DND-41 (cell line): ENCODE measurements around the gene RNF225.
"Not testable (repeated sequence)": the region's sequence is repeated elsewhere in the genome, so short reads cannot be mapped to it uniquely, and the experiment has no call there.

ENCODE experiments used
- ATAC-seq: fragments of 200-7000 bp; cut with Tn5 transposase; 3 replicates; pipeline ENCODE4 v1.9.1; 2021; ENCODE audit warnings: low read depth; ENCODE audit not compliant: insufficient read depth
- DNase-seq: peaks from one replicate; pipeline ENCODE4 v3.0.0-alpha.2; 2020
- H2AFZ ChIP-seq: 2 replicates; pipeline ENCODE4 v1.6.0; 2012; ENCODE audit warnings: low read depth, low read length
- H3K27ac ChIP-seq: 2 replicates; pipeline ENCODE4 v1.5.1; 2012; ENCODE audit warnings: low read length, inconsistent platforms
- H3K27me3 ChIP-seq: fragments of 200-600 bp; sonication (generic); 2 replicates; pipeline ENCODE4 v1.6.0; 2012; ENCODE audit warnings: low read length, mild to moderate bottlenecking, inconsistent platforms; ENCODE audit not compliant: insufficient read depth, poor library complexity
- H3K36me3 ChIP-seq: 2 replicates; pipeline ENCODE4 v1.5.1; 2012; ENCODE audit warnings: low read length, inconsistent platforms; ENCODE audit not compliant: insufficient read depth
- H3K4me1 ChIP-seq: 2 replicates; pipeline ENCODE4 v1.5.1; 2012; ENCODE audit warnings: mild to moderate bottlenecking, low read length; ENCODE audit not compliant: insufficient read depth
- H3K4me2 ChIP-seq: 2 replicates; pipeline ENCODE4 v1.6.0; 2012; ENCODE audit warnings: mild to moderate bottlenecking, moderate library complexity, low read length, inconsistent platforms; ENCODE audit not compliant: insufficient read depth
- H3K4me3 ChIP-seq, 2 experiments: fragments of 200-600 bp in 1 of 2; shearing (Covaris generic) in 1 of 2; 2 replicates each; pipeline ENCODE4 v1.5.1; 2012 to 2016; ENCODE audit warnings: inconsistent platforms in 2 of 2, low read length in 2 of 2, mild to moderate bottlenecking in 2 of 2, low read depth in 1 of 2, moderate library complexity in 1 of 2
- H3K79me2 ChIP-seq: 2 replicates; pipeline ENCODE4 v1.6.0; 2012; ENCODE audit warnings: low read length, inconsistent platforms; ENCODE audit not compliant: insufficient read depth
- H3K9ac ChIP-seq: 2 replicates; pipeline ENCODE4 v1.6.0; 2012; ENCODE audit warnings: low read depth, mild to moderate bottlenecking, inconsistent platforms, low read length, moderate library complexity
- H3K9me3 ChIP-seq: 2 replicates; pipeline ENCODE4 v1.5.1; 2012; ENCODE audit warnings: low read length, moderate library complexity, mild to moderate bottlenecking, inconsistent platforms; ENCODE audit not compliant: insufficient read depth, severe bottlenecking
- H4K20me1 ChIP-seq: 2 replicates; pipeline ENCODE4 v1.6.0; 2012; ENCODE audit warnings: low read length; ENCODE audit not compliant: insufficient read depth
- EZH2 ChIP-seq: IDR thresholded peaks from 3 replicates; pipeline ENCODE4 v1.6.1; 2012; ENCODE audit warnings: borderline replicate concordance, low read depth, mild to moderate bottlenecking, moderate library complexity, low read length, inconsistent platforms; ENCODE audit not compliant: severe bottlenecking
- TF ChIP-seq, protein P1 (sequence below): IDR thresholded peaks from 2 replicates; pipeline ENCODE4 v1.5.1; 2012; ENCODE audit warnings: borderline replicate concordance, low read length, moderate library complexity, mild to moderate bottlenecking; ENCODE audit not compliant: poor library complexity, severe bottlenecking; ENCODE audit errors: extremely low read depth

Gene RNF225

GRCh38 chr19:58374200-58374599 is 21.3 kb upstream of the RNF225 start:
- no peak overlapping the region for H3K9ac ChIP-seq
- peaks cover 2% of the 10 kb centered on the region for H3K4me1 ChIP-seq
- TF ChIP-seq, protein P1, sequence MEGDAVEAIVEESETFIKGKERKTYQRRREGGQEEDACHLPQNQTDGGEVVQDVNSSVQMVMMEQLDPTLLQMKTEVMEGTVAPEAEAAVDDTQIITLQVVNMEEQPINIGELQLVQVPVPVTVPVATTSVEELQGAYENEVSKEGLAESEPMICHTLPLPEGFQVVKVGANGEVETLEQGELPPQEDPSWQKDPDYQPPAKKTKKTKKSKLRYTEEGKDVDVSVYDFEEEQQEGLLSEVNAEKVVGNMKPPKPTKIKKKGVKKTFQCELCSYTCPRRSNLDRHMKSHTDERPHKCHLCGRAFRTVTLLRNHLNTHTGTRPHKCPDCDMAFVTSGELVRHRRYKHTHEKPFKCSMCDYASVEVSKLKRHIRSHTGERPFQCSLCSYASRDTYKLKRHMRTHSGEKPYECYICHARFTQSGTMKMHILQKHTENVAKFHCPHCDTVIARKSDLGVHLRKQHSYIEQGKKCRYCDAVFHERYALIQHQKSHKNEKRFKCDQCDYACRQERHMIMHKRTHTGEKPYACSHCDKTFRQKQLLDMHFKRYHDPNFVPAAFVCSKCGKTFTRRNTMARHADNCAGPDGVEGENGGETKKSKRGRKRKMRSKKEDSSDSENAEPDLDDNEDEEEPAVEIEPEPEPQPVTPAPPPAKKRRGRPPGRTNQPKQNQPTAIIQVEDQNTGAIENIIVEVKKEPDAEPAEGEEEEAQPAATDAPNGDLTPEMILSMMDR, result no peak
- TF ChIP-seq EZH2, result no peak
- DNase-seq (no peak), ATAC-seq (no peak)
- peaks cover 4% of the 10 kb centered on the region for H3K79me2 ChIP-seq
- H3K36me3 ChIP-seq, result no peaks in the 10 kb centered on the region; the same call in 1 of the 2 replicates
- H3K4me3 ChIP-seq, result no peak overlapping the region
- no peaks in the 10 kb centered on the region for H4K20me1 ChIP-seq
- H3K27me3 ChIP-seq, result no peaks in the 10 kb centered on the region
- no peak overlapping the region for H3K27ac ChIP-seq
- H2AFZ ChIP-seq, result no peak overlapping the region
- H3K9me3 ChIP-seq, result no peaks in the 10 kb centered on the region
- no peak overlapping the region for H3K4me2 ChIP-seq

- not testable (repeated sequence) for H3K4me2 ChIP-seq, H4K20me1 ChIP-seq, H3K36me3 ChIP-seq, H2AFZ ChIP-seq, ATAC-seq, H3K27ac ChIP-seq, H3K9me3 ChIP-seq, H3K4me3 ChIP-seq, DNase-seq, H3K27me3 ChIP-seq, H3K9ac ChIP-seq
- Histone ChIP-seq H3K4me1 (peaks cover 19% of the 10 kb centered on the region), H3K79me2 (peaks cover 21% of the 10 kb centered on the region)
Measured at GRCh38 chr19:58376724-58377123, 18.7 kb upstream of the RNF225 start.

DNA sequence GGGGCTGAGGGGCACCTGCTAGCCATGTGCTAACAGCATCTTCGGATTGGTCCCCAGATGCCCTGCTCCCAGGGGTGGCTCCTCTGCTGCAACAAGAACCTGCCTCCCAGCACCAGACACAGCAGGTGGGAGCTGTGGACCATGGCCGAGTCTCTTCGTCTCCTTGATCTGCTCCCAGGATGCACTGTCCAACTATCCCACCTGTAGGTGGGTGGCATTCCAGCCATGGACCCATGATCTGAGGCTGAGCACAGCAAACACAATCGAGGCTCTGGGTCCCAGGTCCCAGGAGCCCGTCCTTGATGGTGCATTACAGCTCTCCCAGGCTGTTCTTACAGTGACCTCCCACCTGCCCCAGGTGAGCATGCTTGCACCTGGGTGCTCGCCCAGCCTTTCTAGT is 16.2 kb upstream of the RNF225 start:
- no peak overlapping the region for H2AFZ ChIP-seq
- DNase-seq, result no peak
- peak overlapping the region; percentile 17; the same call in 1 of the 2 replicates for H3K27ac ChIP-seq
- no peak for ATAC-seq
- H3K9me3 ChIP-seq, result no peaks in the 10 kb centered on the region
- peaks cover 26% of the 10 kb centered on the region for H3K4me1 ChIP-seq
- no peak for TF ChIP-seq EZH2
- TF ChIP-seq, protein P1, result no peak
- no peaks in the 10 kb centered on the region; the same call in 1 of the 2 replicates for H3K36me3 ChIP-seq
- H3K9ac ChIP-seq, result peak overlapping the region; percentile 91; the same call in 1 of the 2 replicates
- H4K20me1 ChIP-seq, result peaks cover 4% of the 10 kb centered on the region; the same call in 1 of the 2 replicates
- H3K79me2 ChIP-seq, result peaks cover 27% of the 10 kb centered on the region
- H3K4me2 ChIP-seq, result peak overlapping the region; percentile 96
- no peaks in the 10 kb centered on the region for H3K27me3 ChIP-seq
- peak overlapping the region in 1 of 2 experiments; percentile 75; a peak in 2 of 4 replicates for H3K4me3 ChIP-seq

DNA sequence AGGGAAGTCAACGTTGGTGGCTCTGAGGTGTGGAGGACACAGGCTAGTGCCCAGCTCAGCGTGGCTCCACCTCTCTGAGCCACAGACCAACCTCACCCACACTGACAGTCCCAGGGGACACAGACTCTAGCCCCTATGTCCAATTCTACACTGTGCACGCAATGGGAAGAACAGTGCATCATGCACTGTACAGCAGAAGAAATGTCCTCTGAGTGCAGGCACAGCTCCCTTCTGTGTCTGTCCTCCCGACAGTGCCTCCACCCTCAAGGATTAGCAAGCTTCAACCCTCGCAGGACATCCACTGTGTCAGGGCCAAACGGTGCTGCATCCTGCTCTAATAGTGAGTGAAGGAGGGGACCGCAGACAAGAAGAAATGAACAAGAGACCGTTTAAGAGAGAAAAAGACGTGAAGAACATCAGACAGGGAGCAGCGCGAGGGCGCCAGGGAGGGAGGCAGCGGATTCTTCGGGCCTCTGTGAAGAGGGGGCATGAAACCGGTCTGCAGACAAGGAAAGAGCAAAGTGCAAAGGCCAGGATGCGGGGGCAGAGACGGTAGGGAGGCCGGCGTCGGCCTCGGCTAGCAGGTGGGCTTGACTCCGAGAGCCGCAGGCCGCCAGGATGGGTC is 15.3 kb upstream of the RNF225 start:
- ATAC-seq, result no peak

More for the DNA sequence above, 15.3 kb upstream of the RNF225 start:
- Histone ChIP-seq H3K4me1 (peaks cover 27% of the 10 kb centered on the region), H3K4me3 (peak overlapping the region; percentile 75 to 79), H3K4me2 (peak overlapping the region; percentile 96), H2AFZ (peak overlapping the region; percentile 91), H4K20me1 (peaks cover 4% of the 10 kb centered on the region; the same call in 1 of the 2 replicates), H3K9ac (peak overlapping the region; percentile 91), H3K79me2 (peaks cover 27% of the 10 kb centered on the region), H3K27ac (peak overlapping the region; percentile 93), H3K36me3 (no peaks in the 10 kb centered on the region; the same call in 1 of the 2 replicates), H3K9me3 (no peaks in the 10 kb centered on the region), H3K27me3 (no peaks in the 10 kb centered on the region)
- TF ChIP-seq, protein P1, result no peak
- TF ChIP-seq EZH2, result no peak
- DNase-seq, result no peak
